H1 (cell line): ENCODE data around the gene ATF7. TPM values are rescaled to one million over a fixed set of nuclear protein-coding genes. Genes with fewer than 3 reads are reported as not detected.

Experiments
- JUN ChIP-seq: IDR thresholded peaks from 2 replicates; pipeline ENCODE4 v1.6.1; 2011; ENCODE audit warnings: low read depth, mild to moderate bottlenecking, improper control_type of control experiment, low read length
- KDM1A ChIP-seq: fragments of 200-600, 300-600 bp; sonication (generic); IDR thresholded peaks from 2 replicates; pipeline ENCODE4 v1.7.1; 2016; ENCODE audit warnings: mild to moderate bottlenecking, low read length, borderline replicate concordance
- MAFK ChIP-seq: IDR thresholded peaks from 2 replicates; pipeline ENCODE4 v1.6.1; 2012; ENCODE audit warnings: low read depth, mild to moderate bottlenecking, improper control_type of control experiment, low read length
- NANOG ChIP-seq: IDR thresholded peaks from 2 replicates; pipeline ENCODE4 v1.6.1; 2011; ENCODE audit warnings: low read length, low read depth, mild to moderate bottlenecking, inconsistent platforms; ENCODE audit not compliant: insufficient read depth, poor library complexity, severe bottlenecking
- RFX5 ChIP-seq: IDR thresholded peaks from 2 replicates; pipeline ENCODE4 v1.6.1; 2011; ENCODE audit warnings: low read depth, low read length, improper control_type of control experiment, borderline replicate concordance
- SIRT6 ChIP-seq: IDR thresholded peaks from one replicate; pipeline ENCODE4 v1.7.1; 2012; ENCODE audit warnings: low read length, inconsistent platforms
- SIX5 ChIP-seq: IDR thresholded peaks from 2 replicates; pipeline ENCODE4 v1.6.1; 2011; ENCODE audit warnings: mild to moderate bottlenecking, low read depth, low read length
- SP4 ChIP-seq: IDR thresholded peaks from 2 replicates; pipeline ENCODE4 v1.6.1; 2012; ENCODE audit warnings: low read length, inconsistent platforms
- TAF1 ChIP-seq: IDR thresholded peaks from 2 replicates; pipeline ENCODE4 v1.6.1; 2011; ENCODE audit warnings: mild to moderate bottlenecking, low read depth, low read length
- ZNF274 ChIP-seq: IDR thresholded peaks from 2 replicates; pipeline ENCODE4 v1.7.0; 2012; ENCODE audit warnings: low read length, borderline replicate concordance; ENCODE audit errors: extremely low read depth
- polyA plus RNA-seq, 7 experiments: library from polyadenylated mRNA; depleted of rRNA in 3 of 7; stranded (reverse) in 5 of 7; unstranded in 2 of 7; fragments of >200 nt in 5 of 7; fragments of 200-250 nt in 2 of 7; gene quantifications; 1 replicate in 5 of 7; 2 replicates in 1 of 7; 4 replicates in 1 of 7; pipeline versions ENCODE4 v1.2.1 to v1.2.3, GENCODE V29; 2011 to 2013; ENCODE audit warnings: missing spikeins in 2 of 7, mixed read lengths in 2 of 7
- total RNA-seq: library from RNA; stranded (reverse); fragmentation: NEBNext Ultra II Directional; extraction: Animal tissue kit (Norgen Biotek cat#: 25700); gene quantifications from 2 replicates; pipeline ENCODE4 v1.2.1, GENCODE V29; 2021
- TF ChIP-seq, protein P1 (sequence below): fragments of 300-600 bp; sonication (generic); IDR thresholded peaks from 2 replicates; pipeline ENCODE4 v1.7.1; 2012; ENCODE audit warnings: low read length, moderate library complexity, mild to moderate bottlenecking, inconsistent platforms; ENCODE audit not compliant: insufficient replicate concordance

The ATF7 gene
- total and polyA plus RNA-seq, 2 of the 8 experiments (the other 6 are each of a cell fraction or from before 2014, with no cell fraction given) = 10.1 to 16.6 TPM

- TF ChIP-seq SIX5 = no peak
- no peak for TF ChIP-seq JUN
- TF ChIP-seq NANOG = no peak
- TF ChIP-seq, protein P1, sequence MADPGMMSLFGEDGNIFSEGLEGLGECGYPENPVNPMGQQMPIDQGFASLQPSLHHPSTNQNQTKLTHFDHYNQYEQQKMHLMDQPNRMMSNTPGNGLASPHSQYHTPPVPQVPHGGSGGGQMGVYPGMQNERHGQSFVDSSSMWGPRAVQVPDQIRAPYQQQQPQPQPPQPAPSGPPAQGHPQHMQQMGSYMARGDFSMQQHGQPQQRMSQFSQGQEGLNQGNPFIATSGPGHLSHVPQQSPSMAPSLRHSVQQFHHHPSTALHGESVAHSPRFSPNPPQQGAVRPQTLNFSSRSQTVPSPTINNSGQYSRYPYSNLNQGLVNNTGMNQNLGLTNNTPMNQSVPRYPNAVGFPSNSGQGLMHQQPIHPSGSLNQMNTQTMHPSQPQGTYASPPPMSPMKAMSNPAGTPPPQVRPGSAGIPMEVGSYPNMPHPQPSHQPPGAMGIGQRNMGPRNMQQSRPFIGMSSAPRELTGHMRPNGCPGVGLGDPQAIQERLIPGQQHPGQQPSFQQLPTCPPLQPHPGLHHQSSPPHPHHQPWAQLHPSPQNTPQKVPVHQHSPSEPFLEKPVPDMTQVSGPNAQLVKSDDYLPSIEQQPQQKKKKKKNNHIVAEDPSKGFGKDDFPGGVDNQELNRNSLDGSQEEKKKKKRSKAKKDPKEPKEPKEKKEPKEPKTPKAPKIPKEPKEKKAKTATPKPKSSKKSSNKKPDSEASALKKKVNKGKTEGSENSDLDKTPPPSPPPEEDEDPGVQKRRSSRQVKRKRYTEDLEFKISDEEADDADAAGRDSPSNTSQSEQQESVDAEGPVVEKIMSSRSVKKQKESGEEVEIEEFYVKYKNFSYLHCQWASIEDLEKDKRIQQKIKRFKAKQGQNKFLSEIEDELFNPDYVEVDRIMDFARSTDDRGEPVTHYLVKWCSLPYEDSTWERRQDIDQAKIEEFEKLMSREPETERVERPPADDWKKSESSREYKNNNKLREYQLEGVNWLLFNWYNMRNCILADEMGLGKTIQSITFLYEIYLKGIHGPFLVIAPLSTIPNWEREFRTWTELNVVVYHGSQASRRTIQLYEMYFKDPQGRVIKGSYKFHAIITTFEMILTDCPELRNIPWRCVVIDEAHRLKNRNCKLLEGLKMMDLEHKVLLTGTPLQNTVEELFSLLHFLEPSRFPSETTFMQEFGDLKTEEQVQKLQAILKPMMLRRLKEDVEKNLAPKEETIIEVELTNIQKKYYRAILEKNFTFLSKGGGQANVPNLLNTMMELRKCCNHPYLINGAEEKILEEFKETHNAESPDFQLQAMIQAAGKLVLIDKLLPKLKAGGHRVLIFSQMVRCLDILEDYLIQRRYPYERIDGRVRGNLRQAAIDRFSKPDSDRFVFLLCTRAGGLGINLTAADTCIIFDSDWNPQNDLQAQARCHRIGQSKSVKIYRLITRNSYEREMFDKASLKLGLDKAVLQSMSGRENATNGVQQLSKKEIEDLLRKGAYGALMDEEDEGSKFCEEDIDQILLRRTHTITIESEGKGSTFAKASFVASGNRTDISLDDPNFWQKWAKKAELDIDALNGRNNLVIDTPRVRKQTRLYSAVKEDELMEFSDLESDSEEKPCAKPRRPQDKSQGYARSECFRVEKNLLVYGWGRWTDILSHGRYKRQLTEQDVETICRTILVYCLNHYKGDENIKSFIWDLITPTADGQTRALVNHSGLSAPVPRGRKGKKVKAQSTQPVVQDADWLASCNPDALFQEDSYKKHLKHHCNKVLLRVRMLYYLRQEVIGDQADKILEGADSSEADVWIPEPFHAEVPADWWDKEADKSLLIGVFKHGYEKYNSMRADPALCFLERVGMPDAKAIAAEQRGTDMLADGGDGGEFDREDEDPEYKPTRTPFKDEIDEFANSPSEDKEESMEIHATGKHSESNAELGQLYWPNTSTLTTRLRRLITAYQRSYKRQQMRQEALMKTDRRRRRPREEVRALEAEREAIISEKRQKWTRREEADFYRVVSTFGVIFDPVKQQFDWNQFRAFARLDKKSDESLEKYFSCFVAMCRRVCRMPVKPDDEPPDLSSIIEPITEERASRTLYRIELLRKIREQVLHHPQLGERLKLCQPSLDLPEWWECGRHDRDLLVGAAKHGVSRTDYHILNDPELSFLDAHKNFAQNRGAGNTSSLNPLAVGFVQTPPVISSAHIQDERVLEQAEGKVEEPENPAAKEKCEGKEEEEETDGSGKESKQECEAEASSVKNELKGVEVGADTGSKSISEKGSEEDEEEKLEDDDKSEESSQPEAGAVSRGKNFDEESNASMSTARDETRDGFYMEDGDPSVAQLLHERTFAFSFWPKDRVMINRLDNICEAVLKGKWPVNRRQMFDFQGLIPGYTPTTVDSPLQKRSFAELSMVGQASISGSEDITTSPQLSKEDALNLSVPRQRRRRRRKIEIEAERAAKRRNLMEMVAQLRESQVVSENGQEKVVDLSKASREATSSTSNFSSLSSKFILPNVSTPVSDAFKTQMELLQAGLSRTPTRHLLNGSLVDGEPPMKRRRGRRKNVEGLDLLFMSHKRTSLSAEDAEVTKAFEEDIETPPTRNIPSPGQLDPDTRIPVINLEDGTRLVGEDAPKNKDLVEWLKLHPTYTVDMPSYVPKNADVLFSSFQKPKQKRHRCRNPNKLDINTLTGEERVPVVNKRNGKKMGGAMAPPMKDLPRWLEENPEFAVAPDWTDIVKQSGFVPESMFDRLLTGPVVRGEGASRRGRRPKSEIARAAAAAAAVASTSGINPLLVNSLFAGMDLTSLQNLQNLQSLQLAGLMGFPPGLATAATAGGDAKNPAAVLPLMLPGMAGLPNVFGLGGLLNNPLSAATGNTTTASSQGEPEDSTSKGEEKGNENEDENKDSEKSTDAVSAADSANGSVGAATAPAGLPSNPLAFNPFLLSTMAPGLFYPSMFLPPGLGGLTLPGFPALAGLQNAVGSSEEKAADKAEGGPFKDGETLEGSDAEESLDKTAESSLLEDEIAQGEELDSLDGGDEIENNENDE = no peak
- TF ChIP-seq MAFK = no peak
- TF ChIP-seq KDM1A = no peak
- no peak for TF ChIP-seq RFX5
- TF ChIP-seq TAF1 = no peak
- no peak for TF ChIP-seq SP4
- TF ChIP-seq SIRT6 = no peak
- no peak for TF ChIP-seq ZNF274
- TF ChIP-seq, all 59 proteins: peak for 0
Observed at GRCh38 chr12:53505555-53506449, 120.4 kb downstream of the ATF7 start (continued).
